Jurkat, Clone E6-1 (cell line): ENCODE data around the gene ALKBH8. TPM values are rescaled to one million over a fixed set of nuclear protein-coding genes. Genes with fewer than 3 reads are reported as not detected.

Source experiments
- DNase-seq: peaks from one replicate; pipeline ENCODE4 v3.0.0-alpha.2; 2011; ENCODE audit warnings: low read depth, low spot score
- H3K4me3 ChIP-seq: 2 replicates; pipeline ENCODE4 v1.5.1; 2011; ENCODE audit warnings: mild to moderate bottlenecking, low read length, control low read depth, moderate library complexity
- polyA plus RNA-seq: library from polyadenylated mRNA; unstranded; fragments of >200 nt; gene quantifications from one replicate; pipeline ENCODE4 v1.2.1, GENCODE V29; 2012; ENCODE audit warnings: missing spikeins; ENCODE audit not compliant: insufficient read length, insufficient read depth

The ALKBH8 gene
- 9.1 TPM for polyA plus RNA-seq

- peak within 1 kb of the TSS; percentile 95 for H3K4me3 ChIP-seq
- peak; percentile 58 for DNase-seq
Observed at GRCh38 chr11:107565219-107565937, at the start of gene ALKBH8. TSS of gene ALKBH8 (minus strand) at chr11:107565735. CDS start at chr11:107560893, 4,842 bp downstream.

GRCh38 chr11:107612445-107612844 lies 46.9 kb upstream of the ALKBH8 start:
- no peak overlapping the region for H3K4me3 ChIP-seq
- DNase-seq = no peak

GRCh38 chr11:107609400-107610218 lies 44.1 kb upstream of the ALKBH8 start:
- no peak overlapping the region for H3K4me3 ChIP-seq
- DNase-seq = no peak

GRCh38 chr11:107608809-107609208 lies 43.3 kb upstream of the ALKBH8 start:
- no peak for DNase-seq
- no peak overlapping the region for H3K4me3 ChIP-seq

GRCh38 chr11:107606141-107606540 lies 40.6 kb upstream of the ALKBH8 start:
- DNase-seq = no peak
- no peak overlapping the region for H3K4me3 ChIP-seq

GRCh38 chr11:107605061-107606006 lies 39.8 kb upstream of the ALKBH8 start:
- DNase-seq = no peak
- H3K4me3 ChIP-seq = no peak overlapping the region

GRCh38 chr11:107598225-107599139 lies 32.9 kb upstream of the ALKBH8 start:
- no peak overlapping the region for H3K4me3 ChIP-seq
- DNase-seq = no peak

- no peak for DNase-seq
- no peak overlapping the region for H3K4me3 ChIP-seq
Observed at GRCh38 chr11:107594736-107595135, 29.2 kb upstream of the ALKBH8 start.

GRCh38 chr11:107593951-107594350 lies 28.4 kb upstream of the ALKBH8 start:
- no peak for DNase-seq
- H3K4me3 ChIP-seq = no peak overlapping the region

- DNase-seq = no peak
- no peak overlapping the region for H3K4me3 ChIP-seq
Observed at GRCh38 chr11:107592813-107593212, 27.3 kb upstream of the ALKBH8 start.

GRCh38 chr11:107592231-107592590 lies 26.7 kb upstream of the ALKBH8 start:
- no peak for DNase-seq
- H3K4me3 ChIP-seq = no peak overlapping the region

GRCh38 chr11:107591378-107592230 lies 26.1 kb upstream of the ALKBH8 start:
- H3K4me3 ChIP-seq = peak overlapping the region; percentile 42
- DNase-seq = no peak

GRCh38 chr11:107590460-107591377 lies 25.2 kb upstream of the ALKBH8 start, which contains the start of gene ELMOD1:
TSS of gene ELMOD1 (plus strand) at chr11:107591147. CDS start at chr11:107618190, 27,043 bp downstream.
- H3K4me3 ChIP-seq = peak within 1 kb of the TSS; percentile 42
- DNase-seq = no peak

GRCh38 chr11:107587306-107587979 lies 21.9 kb upstream of the ALKBH8 start:
- no peak for DNase-seq
- H3K4me3 ChIP-seq = no peak overlapping the region

- DNase-seq = no peak
- H3K4me3 ChIP-seq = no peak overlapping the region
Observed at GRCh38 chr11:107583629-107584195, 18.2 kb upstream of the ALKBH8 start.

- no peak for DNase-seq
- H3K4me3 ChIP-seq = no peak overlapping the region
Observed at GRCh38 chr11:107581147-107581546, 15.6 kb upstream of the ALKBH8 start.
